Germinal center (tissue), 1 donor: Measurements from ENCODE around the gene BAHCC1.

Experiments used
- DNase-seq: peaks from one replicate; pipeline ENCODE4 v3.0.0; 2012; ENCODE audit warnings: mixed read lengths, low spot score

BAHCC1 gene

GRCh38 chr17:81386646-81387099, 8.6 kb upstream of the BAHCC1 start:
- no peak for DNase-seq

- DNase-seq: no peak
Observed at GRCh38 chr17:81387100-81388090, 7.9 kb upstream of the BAHCC1 start.

DNA sequence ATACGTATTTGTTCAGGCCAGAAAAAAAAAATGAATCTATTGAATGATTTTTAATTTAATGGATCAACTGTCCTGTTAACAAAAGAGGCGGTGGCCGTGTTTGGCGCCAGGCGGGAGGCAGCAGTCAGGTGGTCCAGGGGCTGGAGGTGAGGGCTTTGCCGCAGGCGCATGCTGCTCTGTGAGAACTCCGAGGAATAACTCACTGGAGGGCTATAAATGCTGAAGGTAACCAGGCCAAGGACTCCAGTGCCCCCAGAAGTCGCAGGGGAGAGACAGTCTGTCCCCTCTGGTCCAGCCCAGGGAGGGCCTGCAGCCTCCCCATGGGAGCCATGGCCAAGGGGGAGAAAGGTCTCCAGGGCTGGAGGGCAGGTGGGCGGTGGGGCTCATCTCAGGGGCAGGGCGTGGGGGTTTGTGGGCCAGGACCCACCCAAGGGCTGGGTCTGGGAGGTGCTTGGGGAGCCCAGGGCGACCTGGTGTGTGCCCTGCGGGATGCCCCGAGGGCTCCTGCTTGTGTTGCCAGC, 7.1 kb upstream of the BAHCC1 start:
- DNase-seq: no peak

DNA sequence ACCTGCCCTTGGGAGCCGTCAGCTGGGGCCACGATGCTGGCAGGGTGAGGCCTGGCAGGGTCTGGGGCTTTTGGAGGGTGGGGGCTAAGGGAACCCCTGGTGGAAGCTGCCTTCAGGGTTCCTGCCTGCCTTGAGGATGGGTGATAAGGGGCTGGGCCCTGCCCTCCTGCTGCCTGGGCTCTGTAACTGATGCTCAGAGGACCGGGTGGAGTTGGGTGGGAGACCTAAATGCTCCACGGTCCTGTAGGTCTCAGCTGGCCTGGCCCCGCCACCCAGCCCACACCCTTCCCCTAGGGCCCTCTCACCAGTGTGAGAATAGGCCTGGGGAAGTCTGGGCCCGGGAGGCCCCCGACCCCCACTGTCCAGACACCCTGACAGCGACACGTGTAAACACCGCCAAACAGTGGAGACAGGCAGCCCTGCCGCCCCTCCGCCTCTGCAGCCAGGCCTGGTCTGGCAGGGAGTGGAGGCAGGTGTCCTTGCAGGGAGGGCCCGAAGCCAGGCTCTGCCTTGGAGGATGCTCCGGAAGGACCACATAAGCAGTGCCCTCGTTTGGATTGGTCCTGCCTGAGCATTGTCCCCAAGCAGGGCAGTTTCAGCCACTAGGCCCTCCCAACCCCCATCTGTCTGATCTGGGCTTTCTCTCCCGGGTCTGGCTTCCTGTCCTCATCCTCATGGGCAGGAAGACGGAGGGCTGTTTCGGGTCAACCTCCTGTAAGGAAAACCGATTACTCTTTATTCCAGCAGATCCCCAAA, 6.5 kb upstream of the BAHCC1 start:
- no peak for DNase-seq

DNA sequence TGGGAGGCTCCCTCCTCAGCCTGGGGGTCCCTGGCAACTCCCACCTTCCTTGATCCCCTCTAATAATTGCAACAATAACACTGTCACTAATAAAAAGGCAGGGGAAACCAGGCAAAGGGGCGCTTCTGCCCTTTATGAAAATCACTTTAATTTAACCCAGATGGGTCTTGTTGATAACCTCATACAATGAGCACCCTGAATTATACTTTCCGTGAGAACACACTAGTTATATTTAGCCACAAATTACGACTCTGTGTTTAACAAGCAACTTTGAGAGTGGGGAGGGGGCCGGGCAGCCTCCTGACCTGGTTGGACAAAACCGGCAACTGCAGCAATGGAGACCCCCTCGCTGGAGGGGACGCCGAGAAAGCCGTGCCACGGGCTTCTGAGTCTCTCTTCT, 5.7 kb upstream of the BAHCC1 start:
- no peak for DNase-seq

GRCh38 chr17:81390029-81390872, 5.0 kb upstream of the BAHCC1 start:
- DNase-seq: no peak

DNA sequence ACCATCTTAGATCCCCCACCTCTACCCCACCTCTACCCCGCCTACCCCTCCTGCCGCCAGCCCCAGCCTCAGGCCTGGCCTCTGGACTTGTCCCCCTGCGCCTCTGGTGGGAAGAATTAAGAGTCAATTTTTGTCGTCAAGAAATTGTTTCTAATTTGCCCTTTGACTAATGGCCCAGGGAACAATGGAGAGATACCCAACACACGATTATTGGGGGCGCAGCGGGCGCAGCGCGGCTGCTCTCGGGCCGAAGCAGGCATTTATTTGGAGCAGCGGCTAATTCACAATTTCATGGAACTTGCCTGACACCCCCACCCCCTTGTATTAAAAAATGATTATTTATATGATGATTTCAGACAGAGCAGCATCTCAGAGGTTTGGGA, 4.4 kb upstream of the BAHCC1 start:
- no peak for DNase-seq

DNA sequence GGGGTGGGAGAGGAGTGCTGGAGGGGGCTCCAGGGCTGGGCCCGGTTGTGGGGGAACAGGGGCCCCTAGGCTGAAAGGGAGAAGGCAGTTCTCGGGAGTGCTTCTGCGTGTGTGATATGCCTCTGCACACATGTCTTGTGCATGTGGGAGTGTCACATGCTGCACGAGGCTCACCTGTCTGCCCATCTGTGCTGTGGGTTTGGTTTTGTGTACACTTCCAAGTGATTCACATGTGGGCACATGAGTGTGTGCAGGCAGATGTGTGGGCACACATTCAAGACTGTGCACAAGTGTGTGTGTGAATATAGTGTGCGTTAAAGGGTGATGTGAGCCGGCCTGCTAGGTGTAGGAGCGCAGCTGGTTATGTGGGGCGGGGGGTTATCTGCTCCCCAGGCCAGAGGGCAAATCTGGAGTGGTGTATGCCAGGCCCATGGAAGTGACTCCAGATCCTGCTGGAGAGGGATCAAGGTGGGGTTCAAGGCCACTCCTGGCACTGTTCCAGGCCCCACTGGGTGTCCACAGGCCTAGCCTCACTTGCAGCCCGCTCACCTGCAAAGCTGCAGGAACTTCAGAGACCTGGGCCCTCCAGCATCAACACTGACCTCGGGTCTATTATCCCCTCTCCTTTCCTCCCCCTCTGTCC, 3.8 kb upstream of the BAHCC1 start:
- no peak for DNase-seq

DNA sequence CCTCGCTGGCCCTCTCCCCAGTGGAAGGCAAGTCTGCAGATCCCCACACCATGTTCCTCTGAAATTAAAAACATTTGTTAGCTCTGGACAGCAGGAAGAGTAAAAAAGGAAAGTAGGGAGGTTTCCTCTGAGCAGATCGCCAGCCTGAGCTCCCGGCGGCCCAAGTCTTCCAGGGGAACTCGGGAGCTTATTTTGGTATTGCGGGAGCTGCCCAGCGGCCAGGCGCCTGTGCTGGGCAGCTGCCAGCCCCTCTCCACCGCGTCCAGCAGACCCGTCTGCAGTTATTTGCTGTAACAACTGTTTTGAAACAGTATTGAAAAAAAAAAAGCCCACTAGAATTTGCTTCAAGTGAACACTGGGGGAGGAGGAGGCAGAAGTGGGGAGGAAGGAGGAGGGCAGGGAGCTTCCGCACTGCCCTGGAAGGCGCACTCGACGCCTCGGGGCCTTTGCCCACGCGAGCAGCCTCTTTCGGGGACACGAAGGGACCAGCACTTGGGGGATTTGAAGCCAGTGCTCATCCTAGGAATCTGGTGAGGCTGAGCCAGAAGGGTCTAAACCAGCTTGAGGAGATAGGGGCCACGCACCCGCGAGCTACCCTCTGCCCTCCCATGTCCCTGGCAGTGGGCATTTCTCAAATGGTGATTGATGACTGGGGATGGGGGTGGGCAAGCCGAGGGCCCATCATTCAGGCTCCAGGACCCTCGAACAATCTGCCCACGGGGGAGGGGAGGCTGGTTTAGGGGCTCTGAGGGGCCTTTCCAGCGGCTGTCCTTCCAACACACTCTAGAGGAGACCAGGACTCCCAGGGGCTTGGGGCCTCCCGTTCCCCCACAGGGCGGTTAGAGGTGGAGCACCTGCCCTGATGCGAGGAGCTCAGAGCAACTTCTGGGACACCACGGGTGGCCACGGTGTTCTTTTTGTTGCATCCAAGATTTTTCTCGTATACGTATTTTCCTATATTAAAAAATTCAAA, 3.0 kb upstream of the BAHCC1 start:
- DNase-seq: no peak

DNA sequence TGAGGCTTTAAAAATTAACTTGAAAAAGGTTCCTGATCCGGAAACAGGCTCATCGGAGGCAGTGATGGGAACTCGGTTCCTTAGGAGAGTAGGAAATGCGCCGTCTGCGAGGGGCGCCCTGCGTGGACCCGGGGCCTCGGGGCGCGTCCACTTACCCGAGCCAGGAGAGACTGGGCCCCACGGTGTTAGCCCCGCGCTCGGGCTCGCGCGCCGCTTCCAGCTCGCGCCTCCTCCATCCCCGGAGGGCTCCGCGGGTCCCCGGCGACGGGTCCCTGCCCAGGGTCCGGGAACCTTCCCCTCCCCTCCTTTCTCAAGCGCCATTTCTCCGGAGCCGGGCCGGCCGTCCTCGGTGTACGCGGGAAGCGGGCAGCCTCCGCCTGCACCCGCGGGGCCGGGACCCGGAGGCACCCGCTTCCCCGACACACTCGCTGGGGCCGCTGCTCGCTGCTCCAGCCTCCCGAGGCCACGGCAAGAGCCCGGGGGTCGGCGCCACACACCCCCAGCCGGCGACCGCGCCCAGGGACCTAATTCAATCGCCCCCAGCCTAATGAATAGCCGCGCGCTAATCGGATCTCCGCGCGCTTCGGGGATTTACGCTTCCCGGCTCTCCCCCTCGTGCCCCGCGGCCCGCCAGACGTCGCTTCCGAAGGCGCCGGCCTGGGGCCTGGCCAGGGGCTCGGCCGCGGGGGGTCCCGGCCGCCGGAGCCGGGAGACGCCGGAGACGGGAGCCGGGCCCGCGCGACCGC, 2.2 kb upstream of the BAHCC1 start:
- no peak for DNase-seq

GRCh38 chr17:81393684-81394376, 1.4 kb upstream of the BAHCC1 start:
- DNase-seq: no peak

GRCh38 chr17:81394377-81394920, 808 bp upstream of the BAHCC1 start:
- DNase-seq: no peak

DNA sequence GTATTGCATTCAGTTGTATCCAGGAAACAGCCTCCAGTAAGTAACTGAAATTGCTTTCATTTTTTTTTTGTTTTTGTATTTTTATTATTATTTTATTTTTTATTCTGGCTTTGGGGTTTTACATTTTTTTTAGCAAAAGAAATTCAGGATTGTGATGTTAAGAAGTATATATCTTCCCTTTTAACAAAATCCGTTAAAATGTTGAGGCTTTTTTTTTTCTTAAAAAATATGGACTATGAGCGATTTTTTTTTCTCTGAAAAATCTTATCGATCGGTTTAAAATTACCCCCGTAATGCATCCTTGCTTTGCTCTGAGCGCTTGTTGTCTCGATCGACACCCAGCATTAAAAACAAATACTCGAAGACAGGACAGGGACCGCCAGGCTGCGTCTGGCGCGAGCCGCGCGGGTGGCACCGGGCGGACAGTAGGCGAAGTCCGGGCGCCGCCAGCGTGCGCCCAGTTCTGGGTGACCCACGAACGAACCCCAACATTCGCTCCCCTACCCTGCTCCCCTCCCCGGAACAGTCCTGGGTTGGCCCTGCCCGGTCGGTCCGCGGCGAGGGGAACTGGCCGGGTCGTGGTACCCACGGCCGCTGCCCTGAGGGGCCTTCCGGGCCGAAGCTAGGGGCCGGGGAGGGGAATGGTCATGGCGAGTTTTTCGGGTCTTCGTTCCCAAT, 482 bp downstream of the BAHCC1 start:
- no peak for DNase-seq

DNA sequence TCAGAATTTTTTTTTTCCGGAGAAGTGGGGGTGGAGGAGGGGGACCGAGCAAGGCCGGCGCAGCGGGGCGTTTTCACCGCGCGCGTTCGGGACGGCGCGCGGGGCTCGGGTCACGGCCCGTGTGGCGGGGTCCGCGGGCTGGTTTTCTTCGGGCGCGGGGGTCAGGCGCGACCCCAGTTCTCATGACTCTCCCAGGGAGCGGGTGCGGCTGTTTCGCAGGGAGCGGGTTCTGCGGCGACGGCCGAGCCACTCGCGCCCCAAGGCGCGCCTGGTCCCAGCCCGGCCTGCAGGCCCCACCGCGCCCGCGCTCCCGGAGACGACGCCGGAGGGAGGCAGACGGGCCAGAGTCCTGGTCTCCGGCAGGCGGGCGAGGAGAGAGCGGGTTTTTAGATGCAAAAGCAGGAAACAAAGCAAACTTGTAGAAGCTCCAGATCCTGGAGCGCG, 1.0 kb downstream of the BAHCC1 start:
- DNase-seq: no peak

DNA sequence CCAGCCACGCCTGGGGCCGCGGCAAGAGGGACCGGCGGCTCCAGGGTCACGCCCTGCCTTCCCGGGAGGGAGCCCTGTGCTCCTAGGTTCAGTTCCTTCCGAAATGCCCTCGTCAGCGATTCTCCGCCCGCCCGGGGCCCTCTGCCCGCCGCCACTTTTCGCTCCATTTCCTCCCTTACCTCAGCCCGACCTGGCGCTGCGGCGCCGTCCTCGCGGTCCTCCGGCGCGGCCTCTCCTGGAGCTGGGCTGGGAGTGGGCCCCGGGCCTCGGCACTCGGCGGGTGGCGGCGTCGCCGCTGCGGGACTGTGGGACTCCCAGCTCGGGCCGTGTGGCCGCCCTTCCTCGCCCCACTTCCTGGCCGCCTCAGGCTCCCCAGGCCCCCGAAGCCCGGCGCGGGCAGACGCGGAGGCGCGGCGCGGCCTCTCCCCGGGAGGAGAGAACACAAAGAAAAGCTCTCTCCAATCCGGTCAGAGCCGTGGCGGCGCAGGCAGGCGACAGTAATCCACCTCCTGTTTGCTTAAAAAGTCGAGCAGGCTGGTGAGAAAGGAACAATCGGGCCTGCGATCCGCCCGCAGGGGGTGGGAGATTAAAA, 1.6 kb downstream of the BAHCC1 start:
- no peak for DNase-seq

- no peak for DNase-seq
Observed at GRCh38 chr17:81397314-81398175, 2.3 kb downstream of the BAHCC1 start.
